Measurements from ENCODE around the gene KLRB1. TPM values are rescaled to one million over a fixed set of nuclear protein-coding genes. Genes with fewer than 3 reads are reported as not detected.
"Not testable (repeated sequence)": the region's sequence is repeated elsewhere in the genome, so short reads cannot be mapped to it uniquely, and the experiment has no call there.

Gene KLRB1
- total RNA-seq, 1 donor from 2014 or later, result not detected

GRCh38 chr12:9597365-9597764 lies 10.4 kb downstream of the KLRB1 start:
- no peak for TF ChIP-seq CTCF (IDR thresholded peaks at IDR 0.05)
- no peaks in the 10 kb centered on the region for H3K27me3 Mint-ChIP-seq
- H3K36me3 Mint-ChIP-seq (ENCODE audit: low read depth), result no peaks in the 10 kb centered on the region
- ChIA-PET POLR2A (no interaction called here), CTCF (no interaction called here)
- H3K4me1 Mint-ChIP-seq, result no peaks in the 10 kb centered on the region
- ATAC-seq (ENCODE audit: low read depth) (no peak), DNase-seq (no peak)
- intact Hi-C loops (cut with micrococcal nuclease), result no loop called here
- H3K27ac Mint-ChIP-seq, result no peak overlapping the region
- H3K4me3 Mint-ChIP-seq, result no peak overlapping the region
- H3K9me3 Mint-ChIP-seq, result no peaks in the 10 kb centered on the region

GRCh38 chr12:9590441-9590840 lies 17.3 kb downstream of the KLRB1 start:
- no peaks in the 10 kb centered on the region for H3K4me1 Mint-ChIP-seq
- H3K9me3 Mint-ChIP-seq, result no peaks in the 10 kb centered on the region
- no peaks in the 10 kb centered on the region for H3K36me3 Mint-ChIP-seq (ENCODE audit: low read depth)
- POLR2A ChIA-PET, result no interaction called here
- H3K27me3 Mint-ChIP-seq, result no peaks in the 10 kb centered on the region
- CTCF ChIA-PET, result no interaction called here
- ATAC-seq (ENCODE audit: low read depth) (no peak), DNase-seq (no peak)
- no peak overlapping the region for H3K27ac Mint-ChIP-seq
- intact Hi-C loops (cut with micrococcal nuclease), result no loop called here
- TF ChIP-seq CTCF (IDR thresholded peaks at IDR 0.05), result no peak
- no peak overlapping the region for H3K4me3 Mint-ChIP-seq

GRCh38 chr12:9588749-9589148 lies 19.0 kb downstream of the KLRB1 start:
- no peak for TF ChIP-seq CTCF (IDR thresholded peaks at IDR 0.05)
- Mint-ChIP-seq H3K27me3 (no peaks in the 10 kb centered on the region), H3K4me1 (no peaks in the 10 kb centered on the region), H3K4me3 (no peak overlapping the region), H3K9me3 (no peaks in the 10 kb centered on the region), H3K36me3 (ENCODE audit: low read depth) (no peaks in the 10 kb centered on the region), H3K27ac (no peak overlapping the region)
- ATAC-seq (ENCODE audit: low read depth) (no peak), DNase-seq (no peak)
- POLR2A ChIA-PET, result no interaction called here
- CTCF ChIA-PET, result no interaction called here
- intact Hi-C loops (cut with micrococcal nuclease), result no loop called here

GRCh38 chr12:9587987-9588600 lies 19.6 kb downstream of the KLRB1 start:
- ATAC-seq (ENCODE audit: low read depth), result no peak
- ChIA-PET CTCF (no interaction called here), POLR2A (no interaction called here)
- Mint-ChIP-seq H3K4me3 (no peak overlapping the region), H3K9me3 (no peaks in the 10 kb centered on the region), H3K27ac (no peak overlapping the region), H3K4me1 (no peaks in the 10 kb centered on the region), H3K36me3 (ENCODE audit: low read depth) (no peaks in the 10 kb centered on the region), H3K27me3 (no peaks in the 10 kb centered on the region)
- intact Hi-C loops (cut with micrococcal nuclease), result no loop called here
- no peak for DNase-seq
- no peak for TF ChIP-seq CTCF (IDR thresholded peaks at IDR 0.05)

GRCh38 chr12:9577729-9578128 lies 30.0 kb downstream of the KLRB1 start:
- DNase-seq; POLR2A ChIA-PET; H3K36me3 Mint-ChIP-seq (ENCODE audit: low read depth); H3K27me3 Mint-ChIP-seq; ATAC-seq (ENCODE audit: low read depth); CTCF ChIA-PET; H3K4me3 Mint-ChIP-seq; H3K9me3 Mint-ChIP-seq; H3K4me1 Mint-ChIP-seq; intact Hi-C loops (cut with micrococcal nuclease); H3K27ac Mint-ChIP-seq: not testable (repeated sequence)

- H3K4me3 Mint-ChIP-seq; POLR2A ChIA-PET; H3K27me3 Mint-ChIP-seq; H3K36me3 Mint-ChIP-seq (ENCODE audit: low read depth); ATAC-seq (ENCODE audit: low read depth); CTCF ChIA-PET; H3K27ac Mint-ChIP-seq; DNase-seq; H3K9me3 Mint-ChIP-seq; H3K4me1 Mint-ChIP-seq; intact Hi-C loops (cut with micrococcal nuclease): not testable (repeated sequence)
Observed at GRCh38 chr12:9567151-9567550, 40.6 kb downstream of the KLRB1 start.

- DNase-seq; H3K4me3 Mint-ChIP-seq; H3K9me3 Mint-ChIP-seq; H3K27ac Mint-ChIP-seq; H3K27me3 Mint-ChIP-seq; H3K36me3 Mint-ChIP-seq (ENCODE audit: low read depth); CTCF ChIA-PET; intact Hi-C loops (cut with micrococcal nuclease); ATAC-seq (ENCODE audit: low read depth); POLR2A ChIA-PET; H3K4me1 Mint-ChIP-seq: not testable (repeated sequence)
Observed at GRCh38 chr12:9566113-9566512, 41.6 kb downstream of the KLRB1 start.

GRCh38 chr12:9564418-9564817 lies 43.3 kb downstream of the KLRB1 start:
- not testable (repeated sequence) for H3K27ac Mint-ChIP-seq, H3K4me3 Mint-ChIP-seq

GRCh38 chr12:9562841-9563453 lies 44.8 kb downstream of the KLRB1 start:
- ATAC-seq (ENCODE audit: low read depth); H3K36me3 Mint-ChIP-seq (ENCODE audit: low read depth); H3K27me3 Mint-ChIP-seq; H3K4me1 Mint-ChIP-seq; intact Hi-C loops (cut with micrococcal nuclease); DNase-seq; CTCF ChIA-PET; POLR2A ChIA-PET; H3K9me3 Mint-ChIP-seq; H3K4me3 Mint-ChIP-seq; H3K27ac Mint-ChIP-seq: not testable (repeated sequence)

More at GRCh38 chr12:9564418-9564817, 43.3 kb downstream of the KLRB1 start:
- ATAC-seq (ENCODE audit: low read depth); CTCF ChIA-PET; H3K36me3 Mint-ChIP-seq (ENCODE audit: low read depth); H3K27me3 Mint-ChIP-seq; intact Hi-C loops (cut with micrococcal nuclease); H3K9me3 Mint-ChIP-seq; POLR2A ChIA-PET; H3K4me1 Mint-ChIP-seq; DNase-seq: not testable (repeated sequence)
